DMS53 treated with DMSO at 0.1 percent for 48 hours (cell line): Measurements from ENCODE around the gene DCAF10.
"Not testable (repeated sequence)": the region's sequence is repeated elsewhere in the genome, so short reads cannot be mapped to it uniquely, and the experiment has no call there.

Source experiments
- DNase-seq: peaks from one replicate; lab custom pipeline; 2025; ENCODE audit not compliant: unreplicated experiment; lab: John Stamatoyannopoulos, UW

The DCAF10 gene, protein sequence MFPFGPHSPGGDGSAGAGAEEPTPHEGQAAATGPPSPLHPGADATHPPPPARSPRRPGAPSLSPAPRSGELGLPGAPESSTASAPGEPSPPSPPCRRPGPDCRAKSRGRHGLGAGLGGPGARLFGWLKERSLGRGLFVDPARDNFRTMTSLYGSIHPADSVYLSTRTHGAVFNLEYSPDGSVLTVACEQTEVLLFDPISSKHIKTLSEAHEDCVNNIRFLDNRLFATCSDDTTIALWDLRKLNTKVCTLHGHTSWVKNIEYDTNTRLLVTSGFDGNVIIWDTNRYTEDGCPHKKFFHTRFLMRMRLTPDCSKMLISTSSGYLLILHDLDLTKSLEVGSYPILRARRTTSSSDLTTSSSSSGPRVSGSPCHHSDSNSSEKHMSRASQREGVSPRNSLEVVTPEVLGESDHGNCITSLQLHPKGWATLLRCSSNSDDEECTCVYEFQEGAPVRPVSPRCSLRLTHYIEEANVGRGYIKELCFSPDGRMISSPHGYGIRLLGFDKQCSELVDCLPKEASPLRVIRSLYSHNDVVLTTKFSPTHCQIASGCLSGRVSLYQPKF

DNA sequence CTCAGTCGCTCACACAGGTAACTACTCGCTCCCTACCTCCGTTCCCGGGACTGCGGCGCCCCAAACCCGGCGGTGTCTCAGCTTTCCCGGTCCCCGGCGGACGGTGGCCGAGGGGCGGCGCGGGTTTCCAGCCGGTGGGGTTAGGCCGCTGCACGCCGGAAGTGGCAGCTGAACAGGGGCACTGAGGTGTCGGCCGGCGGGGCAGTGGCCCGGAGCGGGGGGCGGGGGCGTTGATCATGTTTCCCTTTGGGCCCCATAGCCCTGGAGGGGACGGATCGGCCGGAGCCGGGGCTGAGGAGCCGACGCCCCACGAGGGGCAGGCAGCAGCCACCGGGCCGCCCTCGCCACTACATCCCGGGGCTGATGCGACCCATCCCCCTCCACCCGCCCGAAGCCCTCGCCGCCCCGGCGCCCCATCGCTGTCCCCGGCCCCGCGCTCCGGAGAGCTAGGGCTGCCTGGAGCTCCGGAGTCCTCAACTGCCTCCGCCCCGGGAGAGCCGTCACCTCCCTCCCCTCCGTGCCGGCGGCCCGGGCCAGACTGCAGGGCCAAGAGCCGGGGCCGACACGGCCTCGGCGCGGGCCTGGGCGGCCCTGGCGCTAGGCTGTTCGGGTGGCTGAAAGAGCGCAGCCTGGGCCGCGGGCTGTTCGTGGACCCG, at the start of gene DCAF10:
Gene DCAF10, plus strand, starts transcription at position 167 of the 656 bp plus-strand sequence. Its CDS starts 70 bp downstream, at position 237.
- DNase-seq = peak; percentile 56

DNA sequence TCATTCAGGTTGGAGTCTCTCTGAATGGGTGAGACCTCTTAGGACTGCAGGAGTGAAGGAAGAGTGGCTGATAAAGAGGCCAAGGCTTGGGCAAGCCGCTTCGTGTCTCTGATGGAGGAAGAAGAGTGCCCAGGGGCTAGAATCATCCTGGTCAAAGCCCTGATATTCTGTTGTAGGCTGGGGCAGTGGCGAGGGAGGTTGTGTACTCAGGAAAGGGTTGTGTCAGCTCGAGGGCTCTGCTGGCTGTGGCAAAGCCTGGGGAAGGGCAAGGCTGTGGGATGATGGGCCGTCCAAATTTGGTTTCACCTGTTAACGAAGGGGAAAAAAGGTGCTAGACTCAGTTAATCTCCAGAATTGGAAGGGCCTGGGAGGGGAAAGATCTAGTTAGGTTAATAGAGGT, 49.4 kb upstream of the DCAF10 start:
- DNase-seq = no peak

DNA sequence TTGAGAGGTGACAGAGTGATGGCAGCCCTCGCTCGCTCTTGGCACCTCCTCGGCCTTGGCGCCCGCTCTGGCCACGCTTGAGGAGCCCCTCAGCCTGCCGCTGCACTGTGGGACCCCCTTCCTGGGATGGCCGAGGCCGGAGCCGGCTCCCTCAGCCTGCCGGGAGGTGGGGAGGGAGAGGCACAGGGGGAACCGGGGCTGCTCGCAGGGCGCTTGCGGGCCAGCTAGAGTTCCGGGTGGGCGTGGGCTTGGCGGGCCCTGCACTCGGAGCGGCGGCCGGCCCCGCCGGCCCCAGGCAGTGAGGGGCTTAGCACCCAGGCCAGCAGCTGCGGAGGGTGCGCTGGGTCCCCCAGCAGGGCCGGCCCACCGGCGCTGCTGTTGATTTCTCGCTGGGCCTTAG, 48.9 kb upstream of the DCAF10 start:
- not testable (repeated sequence) for DNase-seq

DNA sequence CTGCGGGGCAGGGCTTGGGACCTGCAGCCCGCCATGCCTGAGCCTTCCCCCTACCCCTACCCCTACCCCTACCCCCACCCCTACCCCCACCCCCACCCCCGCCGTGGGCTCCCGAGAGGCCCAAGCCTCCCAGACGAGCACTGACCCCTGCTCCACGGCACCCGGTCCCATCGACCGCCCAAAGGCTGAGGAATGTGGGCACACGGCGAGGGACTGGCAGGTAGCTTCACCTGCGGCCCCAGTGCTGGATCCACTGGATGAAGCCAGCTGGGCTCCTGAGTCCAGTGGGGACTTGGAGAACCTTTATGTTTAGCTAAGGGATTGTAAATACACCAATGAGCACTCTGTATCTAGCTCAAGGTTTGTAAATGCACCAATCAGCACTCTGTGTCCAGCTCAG, 48.5 kb upstream of the DCAF10 start:
- not testable (repeated sequence) for DNase-seq

DNA sequence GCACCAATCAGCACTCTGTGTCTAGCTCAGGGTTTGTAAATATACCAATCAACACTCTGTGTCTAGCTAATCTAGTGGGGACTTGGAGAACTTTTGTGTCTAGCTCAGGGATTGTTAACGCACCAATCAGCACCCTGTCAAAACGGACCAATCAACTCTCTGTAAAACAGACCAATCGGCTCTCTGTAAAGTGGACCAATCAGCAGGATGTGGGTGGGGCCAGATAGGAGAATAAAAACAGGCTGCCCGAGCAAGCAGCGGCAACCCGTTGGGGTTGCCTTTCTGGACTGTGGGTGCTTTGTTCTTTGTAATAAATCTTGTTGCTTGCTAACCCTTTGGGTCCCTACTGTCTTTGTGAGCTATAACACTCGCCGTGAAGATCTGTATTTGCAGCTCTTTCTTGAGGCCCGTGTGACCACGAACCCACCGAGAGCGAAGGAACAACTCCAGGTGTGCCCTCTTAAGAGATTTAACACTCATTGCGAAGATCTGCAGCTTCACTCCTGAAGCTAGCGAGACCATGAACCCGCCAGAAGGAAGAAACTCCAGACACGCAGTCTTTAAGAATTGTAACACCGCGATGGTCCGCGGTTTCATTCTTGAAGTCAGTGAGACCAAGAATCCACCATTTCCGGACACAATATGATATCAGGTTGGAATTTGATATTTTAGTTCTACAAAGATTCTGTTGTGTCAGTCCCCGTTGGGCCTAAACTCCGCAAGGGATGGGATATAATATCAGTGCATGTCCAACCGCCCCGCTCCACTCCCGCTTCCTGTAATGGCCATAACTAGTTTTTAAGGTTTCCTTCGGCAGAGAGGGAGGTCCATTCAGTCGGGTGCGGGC, 47.7 kb upstream of the DCAF10 start:
- DNase-seq = no peak

DNA sequence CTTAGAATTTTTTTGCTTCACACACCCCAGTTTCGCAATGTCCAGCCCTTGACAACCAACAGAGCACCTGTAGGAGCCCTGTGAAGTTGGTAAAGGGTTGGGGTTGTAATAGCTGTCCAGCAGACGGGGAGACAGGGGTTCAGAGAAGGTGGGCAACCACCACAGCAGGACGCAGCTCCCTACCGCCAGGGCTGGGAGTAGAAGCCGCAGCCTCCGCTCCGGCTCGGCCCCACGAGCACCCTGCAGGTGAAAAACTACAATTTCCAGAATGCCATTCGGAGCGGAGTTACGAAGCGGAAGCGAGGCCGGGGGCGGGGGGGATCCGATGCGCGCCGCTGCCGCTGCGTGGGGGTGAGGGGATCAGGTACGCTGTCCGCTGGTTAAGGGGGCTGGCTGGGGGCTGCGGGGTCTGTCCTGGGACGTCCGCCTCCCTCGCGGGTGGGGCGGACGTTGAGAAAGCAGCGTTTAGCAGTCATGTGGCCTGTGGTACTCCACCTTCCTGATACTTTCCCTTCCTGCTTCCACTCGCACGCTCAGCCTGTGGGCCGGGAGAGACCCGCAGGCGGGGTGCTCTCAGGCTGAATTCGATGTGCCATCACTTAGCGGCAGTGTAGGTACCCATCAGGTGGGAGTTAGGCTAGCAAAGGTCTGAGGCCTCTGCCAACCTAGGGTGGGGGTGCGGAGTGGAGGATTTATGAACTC, 47.0 kb upstream of the DCAF10 start, which contains the start of gene TRMT10B:
Gene TRMT10B, plus strand, starts transcription at position 317 of the 702 bp plus-strand sequence. CDS start 8,127 bp downstream, outside the sequence.
- DNase-seq = peak; percentile 46

DNA sequence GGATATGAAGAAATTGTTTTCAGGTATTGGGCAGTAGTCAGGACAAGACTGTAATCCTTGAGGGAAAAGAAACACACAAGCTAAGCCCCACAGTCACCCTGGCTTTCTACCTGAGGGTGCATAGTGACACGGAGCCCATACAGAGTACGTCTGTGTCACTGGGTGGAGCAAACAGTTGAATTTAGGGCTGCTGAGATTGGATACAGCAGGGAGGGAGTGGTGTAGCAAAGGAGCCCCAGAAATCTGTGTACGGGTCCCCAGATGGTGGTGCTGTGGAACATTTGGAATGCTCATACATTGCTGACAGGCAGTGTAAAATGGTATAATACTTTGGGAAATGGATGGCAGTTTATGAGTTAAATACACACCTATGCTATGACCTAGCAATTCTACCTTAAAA, 41.9 kb upstream of the DCAF10 start:
- no peak for DNase-seq

DNA sequence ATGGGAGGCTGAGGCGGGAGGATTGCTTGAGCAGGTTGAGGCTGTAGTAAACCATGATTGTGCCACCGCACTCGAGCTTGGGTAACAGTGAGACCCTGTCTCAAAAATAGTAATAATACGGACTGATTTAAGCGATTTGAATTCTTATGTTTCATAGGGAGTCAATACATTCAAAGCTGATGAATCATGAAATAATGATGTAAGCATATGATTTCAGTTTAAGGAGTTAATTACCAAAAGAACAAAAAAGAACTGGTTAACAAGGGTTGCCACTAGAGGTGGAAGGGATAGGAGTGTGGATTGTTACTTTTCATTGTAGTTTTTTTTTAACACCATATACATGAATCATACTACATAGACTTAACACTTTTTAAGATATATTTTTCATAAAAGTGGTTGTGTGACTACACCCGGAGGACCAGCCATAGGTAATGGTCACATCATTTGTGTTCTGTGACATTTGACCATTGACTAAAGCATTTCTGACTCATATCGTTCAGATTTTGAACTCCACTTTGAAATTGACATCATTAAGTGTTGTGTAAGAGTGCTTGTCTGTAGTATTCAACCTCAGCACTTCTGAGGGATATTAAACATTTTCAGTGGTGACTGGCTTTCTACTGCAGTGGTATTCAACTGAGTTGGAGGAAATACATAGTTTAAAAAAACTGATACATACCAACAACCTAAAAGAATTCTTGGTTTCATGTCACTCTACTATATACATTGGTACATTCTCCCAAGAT, 40.0 kb upstream of the DCAF10 start:
- DNase-seq = no peak

DNA sequence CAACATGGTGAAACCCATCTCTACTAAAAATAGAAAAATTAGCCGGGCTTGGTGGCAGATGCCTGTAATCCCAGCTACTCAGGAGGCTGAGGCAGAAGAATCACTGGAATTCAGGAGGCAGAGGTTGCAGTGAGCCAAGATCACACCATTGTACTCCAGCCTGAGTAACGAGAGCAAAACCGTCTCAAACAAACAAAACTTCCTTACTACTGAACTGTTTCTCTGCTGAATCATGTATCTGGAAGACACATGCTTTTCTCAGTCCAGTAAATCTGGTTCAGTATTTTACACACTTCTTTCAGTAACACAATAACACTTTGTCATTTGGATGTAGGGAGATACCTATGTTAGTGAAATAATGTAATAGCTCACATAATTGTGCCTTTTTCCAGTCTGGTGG, 39.1 kb upstream of the DCAF10 start:
- no peak for DNase-seq

DNA sequence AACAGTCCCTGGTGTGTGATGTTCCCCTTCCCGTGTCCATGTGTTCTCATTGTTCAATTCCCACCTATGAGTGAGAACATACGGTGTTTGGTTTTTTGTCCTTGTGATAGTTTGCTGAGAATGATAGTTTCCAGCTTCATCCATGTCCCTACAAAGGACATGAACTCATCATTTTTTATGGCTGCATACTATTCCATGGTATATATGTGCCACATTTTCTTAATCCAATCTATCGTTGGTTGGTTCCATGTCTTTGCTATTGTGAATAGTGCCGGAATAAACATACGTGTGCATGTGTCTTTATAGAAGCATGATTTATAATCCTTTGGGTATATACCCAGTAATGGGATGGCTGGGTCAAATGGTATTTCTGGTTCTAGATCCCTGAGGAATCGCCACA, 35.3 kb upstream of the DCAF10 start:
- not testable (repeated sequence) for DNase-seq

DNA sequence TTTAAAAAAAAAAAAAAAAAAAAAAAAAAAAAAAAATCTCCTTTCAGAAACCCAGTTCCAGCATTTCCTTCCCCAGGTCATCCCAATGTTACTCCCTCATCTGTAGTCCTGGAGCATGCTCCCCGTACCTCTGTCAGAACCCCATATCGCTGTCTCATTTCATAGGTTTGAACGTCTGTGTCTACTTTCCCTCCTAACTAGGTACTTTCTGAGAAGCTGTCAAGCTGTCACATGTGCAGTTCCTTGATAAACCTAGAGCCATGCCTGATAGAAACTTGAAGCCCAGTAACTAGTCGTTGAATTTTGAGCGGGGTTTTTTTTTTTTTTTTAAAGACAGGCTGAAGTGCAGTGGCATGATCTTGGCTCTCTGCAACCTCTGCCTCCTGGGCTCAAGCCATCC, 31.3 kb upstream of the DCAF10 start:
- DNase-seq = no peak

DNA sequence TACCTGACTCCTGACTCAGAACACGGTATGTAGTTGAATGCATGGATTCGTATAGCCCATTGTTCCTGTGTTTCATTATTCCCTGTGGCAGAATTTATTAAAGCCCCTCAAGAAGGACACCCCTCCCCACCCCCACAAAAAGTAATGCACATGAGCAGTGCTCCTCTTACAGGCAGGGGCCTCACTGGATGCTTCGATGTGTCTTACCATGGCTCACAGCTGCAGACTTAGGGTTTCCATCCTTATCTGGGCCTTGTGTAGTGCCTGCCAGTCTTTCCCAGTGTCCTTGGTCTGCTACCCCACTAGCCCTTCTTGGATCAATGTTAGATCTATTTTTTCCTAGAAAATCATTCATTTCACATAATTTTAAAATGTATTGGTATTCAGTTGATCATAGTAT, 30.6 kb upstream of the DCAF10 start:
- no peak for DNase-seq

DNA sequence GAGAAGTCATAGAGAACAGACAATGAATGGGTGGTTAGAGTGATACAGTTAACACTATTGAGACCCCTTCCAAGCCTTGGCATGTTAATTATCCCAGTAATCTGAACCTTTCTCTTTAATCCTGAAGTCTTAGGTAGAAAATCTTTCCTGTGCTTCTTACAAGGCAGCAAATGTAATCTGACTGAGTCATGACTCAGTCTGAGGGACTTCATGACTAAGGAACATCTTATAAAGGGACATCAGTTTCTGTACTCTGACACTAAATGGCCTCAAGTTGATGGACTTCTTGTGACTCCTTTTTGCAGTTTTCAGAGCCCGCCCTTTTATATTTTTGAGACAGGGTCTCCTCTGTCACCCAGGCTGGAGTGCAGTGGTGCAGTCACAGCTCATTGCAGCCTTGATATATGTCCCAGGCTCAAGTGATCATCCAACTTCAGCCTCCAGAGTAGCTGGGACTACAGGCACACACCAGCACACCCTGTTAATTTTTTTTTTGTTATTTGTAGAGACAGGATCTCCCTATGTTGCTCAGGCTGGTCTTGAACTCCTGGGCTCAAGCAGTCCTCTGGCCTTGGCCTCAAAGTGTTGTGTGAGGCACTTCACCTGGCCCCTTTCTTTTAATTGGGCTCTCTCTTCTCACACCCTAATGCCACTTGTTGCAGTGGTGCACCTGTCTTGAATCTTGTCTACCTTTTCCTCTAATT, 25.2 kb upstream of the DCAF10 start:
- DNase-seq = no peak

DNA sequence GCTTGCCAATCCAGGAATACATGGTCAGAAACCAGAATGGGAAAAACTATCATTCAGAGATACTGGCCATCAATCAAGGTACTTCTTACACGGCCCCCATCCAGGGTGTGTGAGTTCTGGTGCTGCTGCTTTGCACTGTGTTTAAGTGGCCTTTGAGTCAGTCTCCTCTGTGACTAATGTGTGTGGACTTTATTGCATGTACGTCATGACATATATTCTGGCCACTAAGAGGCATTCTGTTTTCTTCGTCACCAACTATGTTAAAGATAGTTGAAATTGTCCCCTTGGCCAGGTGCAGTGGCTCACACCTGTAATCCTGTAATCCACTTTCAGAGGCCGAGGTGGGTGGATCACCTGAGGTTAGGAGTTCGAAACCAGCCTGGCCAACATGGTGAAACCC, 24.3 kb upstream of the DCAF10 start:
- no peak for DNase-seq

DNA sequence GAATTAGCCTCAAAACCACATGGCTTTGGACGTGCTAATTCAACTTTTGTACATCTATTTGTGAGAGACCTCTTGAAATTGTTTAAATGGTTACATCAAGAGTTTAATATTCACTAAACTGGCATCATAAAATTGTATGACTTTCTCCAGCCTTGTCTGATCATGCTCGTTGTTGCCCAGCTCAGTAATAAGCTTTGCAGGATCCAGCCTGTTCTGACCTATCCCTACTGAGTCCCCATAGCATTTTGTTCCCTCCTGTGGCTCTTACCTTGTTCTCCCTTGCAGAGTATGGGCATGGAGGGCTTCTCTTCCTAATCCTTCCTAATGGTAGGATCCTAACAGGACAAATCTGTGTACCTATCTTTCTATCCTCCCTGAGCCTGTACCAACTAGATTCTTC, 22.1 kb upstream of the DCAF10 start:
- no peak for DNase-seq

DNA sequence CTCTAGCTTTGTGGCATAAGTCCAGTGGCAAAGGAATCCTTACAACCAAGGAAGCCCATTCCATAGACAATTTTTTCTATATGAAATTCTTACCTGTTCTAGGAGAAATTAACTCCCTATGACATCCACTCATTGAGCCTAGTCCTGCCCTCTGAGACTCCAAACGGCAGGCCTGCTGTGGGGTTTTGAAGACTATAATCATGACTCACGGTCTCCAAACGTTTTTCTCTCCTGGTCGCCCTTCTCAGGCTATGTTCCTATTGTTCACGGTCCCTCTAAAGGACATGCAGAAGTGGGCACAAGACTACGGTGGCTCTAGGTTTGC, 16.3 kb upstream of the DCAF10 start:
- DNase-seq = no peak

DNA sequence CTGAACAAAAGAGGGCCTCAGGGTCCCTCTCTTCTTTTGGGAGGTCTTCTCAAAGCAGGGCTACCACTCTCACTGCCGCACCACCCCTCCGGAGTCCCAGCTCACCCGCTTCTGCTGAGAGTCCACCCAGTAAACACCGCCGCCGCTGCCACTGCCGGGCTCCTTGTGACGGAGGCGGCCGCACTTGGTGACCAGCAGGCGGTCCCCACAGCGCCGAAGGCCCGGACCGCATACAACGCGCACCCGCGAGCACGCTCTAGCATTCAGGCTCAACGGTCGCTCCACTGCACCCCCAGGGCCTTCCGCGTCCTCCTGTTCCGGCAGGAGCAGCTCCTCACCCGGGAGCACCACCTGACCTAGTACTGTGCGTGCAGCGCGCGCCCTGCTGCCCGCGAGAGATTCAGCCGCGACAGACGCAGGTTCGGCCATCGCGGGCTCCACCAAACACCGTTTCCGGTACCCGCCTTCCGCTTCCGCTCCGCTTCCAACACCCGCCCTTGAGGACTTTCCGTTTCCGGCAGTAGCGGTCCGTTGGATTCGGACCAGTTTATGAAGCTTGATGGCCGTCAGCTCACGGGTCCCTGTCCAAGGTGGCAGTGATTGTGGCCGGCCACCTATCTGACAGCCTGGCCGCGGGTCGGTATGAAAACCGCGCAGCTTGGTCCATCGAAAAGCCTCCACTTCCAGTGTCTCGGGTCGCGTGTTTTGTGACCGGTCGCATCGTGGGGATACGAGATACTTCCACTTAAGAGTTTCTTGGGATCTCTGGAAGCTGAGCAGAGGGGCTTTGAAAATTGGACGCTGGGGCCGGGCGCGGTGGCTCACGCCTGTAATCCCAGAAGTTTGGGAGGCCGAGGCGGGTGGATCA, 15.7 kb upstream of the DCAF10 start, which contains the start of gene EXOSC3:
Gene EXOSC3, minus strand, starts transcription at position 449 of the 868 bp plus-strand sequence. Its CDS starts 20 bp downstream, at position 429.
- peak; percentile 66 for DNase-seq

DNA sequence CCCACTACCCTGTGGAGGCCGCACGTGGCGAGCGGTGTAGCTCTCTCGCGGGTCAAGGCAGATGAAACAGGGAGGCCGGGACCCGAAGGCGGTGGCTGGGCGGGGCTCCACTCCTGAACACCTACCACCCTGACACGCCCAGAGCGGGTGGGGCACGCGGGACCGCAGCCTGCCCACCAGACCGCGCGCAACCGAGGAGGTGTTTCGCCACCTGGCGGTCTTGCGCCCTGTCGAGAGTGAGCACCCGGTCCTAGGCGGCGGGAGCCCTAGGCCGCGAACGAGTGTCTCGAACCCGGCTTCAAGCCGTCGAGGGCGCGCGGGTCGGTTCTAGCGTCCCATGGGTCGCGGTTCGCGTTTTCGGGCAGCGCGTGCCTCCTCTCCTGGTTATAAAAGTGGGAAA, 13.5 kb upstream of the DCAF10 start:
- DNase-seq = no peak
